Myocyte (in vitro differentiated cells): Measurements from ENCODE around the gene RAD54L. TPM values are rescaled to one million over a fixed set of nuclear protein-coding genes. Genes with fewer than 3 reads are reported as not detected.
"Not testable (repeated sequence)": the region's sequence is repeated elsewhere in the genome, so short reads cannot be mapped to it uniquely, and the experiment has no call there.

Source experiments
- DNase-seq: peaks from one replicate; pipeline ENCODE4 v3.0.0-alpha.2; 2012; ENCODE audit warnings: low read depth
- total RNA-seq: library from RNA; depleted of rRNA; stranded (reverse); fragments of >200 nt; gene quantifications from 2 replicates; pipeline ENCODE4 v1.2.3, GENCODE V29; 2014

Gene RAD54L
- total RNA-seq, 1 donor from 2014 or later = 0.59 TPM

GRCh38 chr1:46319301-46319700 is 71.7 kb downstream of the RAD54L start:
- DNase-seq = not testable (repeated sequence)

- DNase-seq = not testable (repeated sequence)
Observed at GRCh38 chr1:46319960-46320914, 72.7 kb downstream of the RAD54L start.

- not testable (repeated sequence) for DNase-seq
Observed at GRCh38 chr1:46322191-46322590, 74.6 kb downstream of the RAD54L start.

- not testable (repeated sequence) for DNase-seq
Observed at GRCh38 chr1:46325285-46326076, 77.9 kb downstream of the RAD54L start.

Other genes starting within 250 kb of the RAD54L start
- gene PIK3R3, start 115.1 kb upstream of the RAD54L start, total RNA-seq = 27.7 and 28.4 TPM in 2 replicates
- gene TSPAN1, start 72.7 kb upstream of the RAD54L start, total RNA-seq = 2.5 and 3.6 TPM in 2 replicates
- not detected in 2 replicates for gene P3R3URF, start 71.3 kb upstream of the RAD54L start, total RNA-seq
- 142 and 156 TPM in 2 replicates for gene POMGNT1, start 49.3 kb upstream of the RAD54L start, total RNA-seq
- 0.27 and 0.47 TPM in 2 replicates for gene LURAP1, start 44.4 kb upstream of the RAD54L start, total RNA-seq
- 97.9 and 104 TPM in 2 replicates for gene LRRC41, start 55.9 kb downstream of the RAD54L start, total RNA-seq
- 345 and 386 TPM in 2 replicates for gene UQCRH, start 55.9 kb downstream of the RAD54L start, total RNA-seq
- 11.3 and 12.3 TPM in 2 replicates for gene NSUN4, start 93.0 kb downstream of the RAD54L start, total RNA-seq
- gene FAAH, start 146.6 kb downstream of the RAD54L start, total RNA-seq = 0.26 TPM in 1 of 2 replicates, not detected in the other
- gene DMBX1, start 242.1 kb downstream of the RAD54L start, total RNA-seq = not detected in 2 replicates